AG04450 (cell line): ENCODE measurements around the gene AMMECR1. TPM values are rescaled to one million over a fixed set of nuclear protein-coding genes. Genes with fewer than 3 reads are reported as not detected.

Experiments used
- CTCF ChIA-PET: fragments of 300-600, 350-600 bp; formaldehyde crosslinking; extraction: SDS; loops from one replicate; lab custom pipeline; 2022; ENCODE audit warnings: antibody characterized with exemption, inconsistent platforms; lab: Charles Lee
- POLR2A ChIA-PET: fragments of 350-600 bp; formaldehyde crosslinking; extraction: SDS; loops from one replicate; lab custom pipeline; 2021; ENCODE audit warnings: antibody characterized with exemption, inconsistent platforms; lab: Yijun Ruan, JAX
- DNase-seq: peaks from one replicate; pipeline ENCODE4 v3.0.0-alpha.2; 2011; ENCODE audit warnings: low read depth, low spot score
- H3K27ac ChIP-seq: one replicate; pipeline ENCODE4 v1.5.1; 2012; ENCODE audit warnings: low read depth, low read length, control low read depth
- H3K27me3 ChIP-seq: one replicate; pipeline ENCODE4 v1.6.0; 2012; ENCODE audit warnings: low read length; ENCODE audit not compliant: control insufficient read depth, insufficient read depth
- H3K4me3 ChIP-seq: 2 replicates; pipeline ENCODE4 v1.5.1; 2011; ENCODE audit warnings: mild to moderate bottlenecking, low read depth, low read length, control low read depth
- H3K9me3 ChIP-seq: 2 replicates; pipeline ENCODE4 v1.5.1; 2012; ENCODE audit warnings: low read length; ENCODE audit not compliant: control insufficient read depth, insufficient read depth
- CTCF ChIP-seq: IDR thresholded peaks from 2 replicates; pipeline ENCODE4 v1.5.1; 2011; ENCODE audit warnings: low read depth, low read length, control low read depth, inconsistent platforms
- polyA plus RNA-seq: library from polyadenylated mRNA; depleted of rRNA; stranded (reverse); fragments of >200 nt; gene quantifications from 2 replicates; pipeline ENCODE4 v1.2.3, GENCODE V29; 2011; rRNA removed
- small RNA-seq: library from RNA; depleted of rRNA; stranded (forward); fragments of <200 nt; gene quantifications from one replicate; pipeline ENCODE3, GENCODE V24; 2012; ENCODE audit warnings: low read depth; ENCODE audit not compliant: insufficient read length

Gene AMMECR1
- polyA plus RNA-seq, 1 experiment, result 13.0 TPM

GRCh38 chrX:110153896-110154295 is 164.0 kb downstream of the AMMECR1 start:
- TF ChIP-seq CTCF, result no peak
- Histone ChIP-seq H3K27me3 (no peaks in the 10 kb centered on the region), H3K27ac (no peak overlapping the region), H3K4me3 (no peak overlapping the region), H3K9me3 (no peaks in the 10 kb centered on the region)
- ChIA-PET POLR2A (no interaction called here), CTCF (interaction anchor here (0.6 to 15.3 kb wide), 2 partner anchors 96 to 260 kb away, joined by 5 to 464 read pairs; no protein-coding TSS in a partner anchor)
- no peak for DNase-seq

GRCh38 chrX:110153244-110153643 is 164.6 kb downstream of the AMMECR1 start:
- Histone ChIP-seq H3K27me3 (no peaks in the 10 kb centered on the region), H3K4me3 (no peak overlapping the region), H3K27ac (no peak overlapping the region), H3K9me3 (no peaks in the 10 kb centered on the region)
- ChIA-PET POLR2A (no interaction called here), CTCF (interaction anchor here (0.6 to 15.3 kb wide), 2 partner anchors 95 to 261 kb away, joined by 5 to 464 read pairs; no protein-coding TSS in a partner anchor)
- DNase-seq, result no peak
- no peak for TF ChIP-seq CTCF

GRCh38 chrX:110146521-110146920 is 171.4 kb downstream of the AMMECR1 start:
- H3K27ac ChIP-seq, result no peak overlapping the region
- H3K9me3 ChIP-seq, result no peaks in the 10 kb centered on the region
- ChIA-PET POLR2A (no interaction called here), CTCF (interaction anchor here (0.6 to 4.3 kb wide), 61 partner anchors 10 to 701 kb away, joined by 3 to 96 read pairs (median 4); partner anchors contain the start of gene TMEM164)
- H3K4me3 ChIP-seq, result no peak overlapping the region
- no peaks in the 10 kb centered on the region for H3K27me3 ChIP-seq
- TF ChIP-seq CTCF, result peak; percentile 71
- no peak for DNase-seq

- Histone ChIP-seq H3K9me3 (no peaks in the 10 kb centered on the region), H3K27ac (no peak overlapping the region), H3K27me3 (no peaks in the 10 kb centered on the region), H3K4me3 (no peak overlapping the region)
- CTCF ChIA-PET, result interaction anchor here (0.6 to 4.3 kb wide), 56 partner anchors 9 to 701 kb away, joined by 3 to 96 read pairs (median 4); partner anchors contain the start of gene TMEM164
- no peak for DNase-seq
- POLR2A ChIA-PET, result no interaction called here
- peak; percentile 57 for TF ChIP-seq CTCF
Measured at GRCh38 chrX:110145854-110146253, 172.0 kb downstream of the AMMECR1 start.

GRCh38 chrX:110145311-110145710 is 172.6 kb downstream of the AMMECR1 start:
- DNase-seq, result no peak
- no peaks in the 10 kb centered on the region for H3K9me3 ChIP-seq
- TF ChIP-seq CTCF, result no peak
- ChIA-PET POLR2A (no interaction called here), CTCF (interaction anchor here (0.7 to 4.3 kb wide), 13 partner anchors 11 to 288 kb away, joined by 3 to 96 read pairs (median 4); no protein-coding TSS in a partner anchor)
- no peak overlapping the region for H3K4me3 ChIP-seq
- no peaks in the 10 kb centered on the region for H3K27me3 ChIP-seq
- no peak overlapping the region for H3K27ac ChIP-seq

Small RNA genes within 50 kb of the gene (small RNA-seq; reads per million reads assigned to genes)
- gene GNG5P2, result not detected
- 3.8 reads per million, percentile 35 among the genes with 10 or more reads in this experiment for gene SNORD96B

Other genes starting within 250 kb of the AMMECR1 start
- 0.12 and 0.37 TPM in 2 replicates for gene RTL9, start 40.8 kb upstream of the AMMECR1 start, polyA plus RNA-seq